ENCODE results near the gene BMF. TPM values are rescaled to one million over a fixed set of nuclear protein-coding genes. Genes with fewer than 3 reads are reported as not detected.
"Not testable (repeated sequence)": the region's sequence is repeated elsewhere in the genome, so short reads cannot be mapped to it uniquely, and the experiment has no call there.

Gene BMF
- total RNA-seq (10.1 TPM), polyA plus RNA-seq (ENCODE audit: insufficient read depth in 1 of 8, insufficient read length in 8 of 8, low replicate concordance in 1 of 8) (10 to 100 TPM in 5 of 8 donors, 1 to 10 TPM in 3; 7.5 to 15.3 (median 12.9) TPM)
- long read RNA-seq, donor 1: 0 reads
- long read RNA-seq, donor 2: 0 reads
- long read RNA-seq, donor 3, full-length matches to known transcripts: 4 of 4 reads
- long read RNA-seq, donor 3, partial matches to known transcripts: 0 of 4 reads
- long read RNA-seq, donor 3, other reads (novel, unspliced or antisense): 0 of 4 reads
- long read RNA-seq, donor 4, full-length matches to known transcripts: 1 of 1 reads
- long read RNA-seq, donor 4, partial matches to known transcripts: 0 of 1 reads
- long read RNA-seq, donor 4, other reads (novel, unspliced or antisense): 0 of 1 reads
- long read RNA-seq, donor 5, full-length matches to known transcripts: 3 of 3 reads
- long read RNA-seq, donor 5, partial matches to known transcripts: 0 of 3 reads
- long read RNA-seq, donor 5, other reads (novel, unspliced or antisense): 0 of 3 reads
- long read RNA-seq, donor 6: 0 reads
- long read RNA-seq, donor 7: 0 reads
- long read RNA-seq, donor 8, full-length matches to known transcripts: 1 of 1 reads
- long read RNA-seq, donor 8, partial matches to known transcripts: 0 of 1 reads
- long read RNA-seq, donor 8, other reads (novel, unspliced or antisense): 0 of 1 reads
- long read RNA-seq, donor 9, full-length matches to known transcripts: 2 of 2 reads
- long read RNA-seq, donor 9, partial matches to known transcripts: 0 of 2 reads
- long read RNA-seq, donor 9, other reads (novel, unspliced or antisense): 0 of 2 reads
- long read RNA-seq, donor 10: 0 reads
- long read RNA-seq, donor 11, full-length matches to known transcripts: 3 of 3 reads
- long read RNA-seq, donor 11, partial matches to known transcripts: 0 of 3 reads
- long read RNA-seq, donor 11, other reads (novel, unspliced or antisense): 0 of 3 reads

GRCh38 chr15:40108855-40109735 lies at the start of gene BMF:
BMF (minus strand) TSS chr15:40108879; CDS start chr15:40106086, 2,793 bp downstream.
- Histone ChIP-seq H3K4me1 (ENCODE audit: control insufficient read depth, insufficient read depth, low read length) (peaks cover 50% of the 10 kb centered on the region), H3K36me3 (ENCODE audit: control insufficient read depth, insufficient read depth, low read length) (peaks cover 7% of the 10 kb centered on the region), H3K27me3 (ENCODE audit: control insufficient read depth, insufficient read depth, low read length) (peaks cover 22% of the 10 kb centered on the region), H3K27ac (ENCODE audit: low read length) (peak within 1 kb of the TSS; percentile 71), H3K9me3 (replicated peaks; ENCODE audit: control insufficient read depth, low read depth, low read length) (no peaks in the 10 kb centered on the region), H3K4me3 (ENCODE audit: low read length) (peak within 1 kb of the TSS; percentile 58)
- WGBS (ENCODE audit: insufficient coverage): 3% methylated on average over 46 of the region's 48 CpGs
- peak; percentile 100 for DNase-seq

- Histone ChIP-seq H3K4me3 (ENCODE audit: low read length) (no peak overlapping the region), H3K27me3 (ENCODE audit: control insufficient read depth, insufficient read depth, low read length) (no peaks in the 10 kb centered on the region), H3K36me3 (ENCODE audit: control insufficient read depth, insufficient read depth, low read length) (no peaks in the 10 kb centered on the region), H3K4me1 (ENCODE audit: control insufficient read depth, insufficient read depth, low read length) (peaks cover 9% of the 10 kb centered on the region), H3K27ac (ENCODE audit: low read length) (no peak overlapping the region), H3K9me3 (replicated peaks; ENCODE audit: control insufficient read depth, low read depth, low read length) (no peaks in the 10 kb centered on the region)
- no peak for DNase-seq
- WGBS (ENCODE audit: insufficient coverage): 70% methylated on average over 6 of the region's 7 CpGs
Measured at GRCh38 chr15:40157778-40158447, 49.2 kb upstream of the BMF start.

GRCh38 chr15:40155270-40155910 lies 46.7 kb upstream of the BMF start:
- Histone ChIP-seq H3K4me1 (ENCODE audit: control insufficient read depth, insufficient read depth, low read length) (peaks cover 5% of the 10 kb centered on the region), H3K27me3 (ENCODE audit: control insufficient read depth, insufficient read depth, low read length) (no peaks in the 10 kb centered on the region), H3K4me3 (ENCODE audit: low read length) (no peak overlapping the region), H3K36me3 (ENCODE audit: control insufficient read depth, insufficient read depth, low read length) (no peaks in the 10 kb centered on the region), H3K9me3 (replicated peaks; ENCODE audit: control insufficient read depth, low read depth, low read length) (no peaks in the 10 kb centered on the region), H3K27ac (ENCODE audit: low read length) (no peak overlapping the region)
- DNase-seq: no peak
- 36% methylated on average over 4 of the region's 5 CpGs for WGBS (ENCODE audit: insufficient coverage)

- not testable (repeated sequence) for H3K4me3 ChIP-seq (ENCODE audit: low read length); H3K9me3 ChIP-seq (replicated peaks; ENCODE audit: control insufficient read depth, low read depth, low read length); H3K27ac ChIP-seq (ENCODE audit: low read length); H3K27me3 ChIP-seq (ENCODE audit: control insufficient read depth, insufficient read depth, low read length); DNase-seq; H3K36me3 ChIP-seq (ENCODE audit: control insufficient read depth, insufficient read depth, low read length)
- H3K4me1 ChIP-seq (ENCODE audit: control insufficient read depth, insufficient read depth, low read length): peaks cover 10% of the 10 kb centered on the region
- no CpG with 5 or more reads among the region's 1 CpG for WGBS (ENCODE audit: insufficient coverage)
Measured at GRCh38 chr15:40154821-40155220, 46.1 kb upstream of the BMF start.

DNA sequence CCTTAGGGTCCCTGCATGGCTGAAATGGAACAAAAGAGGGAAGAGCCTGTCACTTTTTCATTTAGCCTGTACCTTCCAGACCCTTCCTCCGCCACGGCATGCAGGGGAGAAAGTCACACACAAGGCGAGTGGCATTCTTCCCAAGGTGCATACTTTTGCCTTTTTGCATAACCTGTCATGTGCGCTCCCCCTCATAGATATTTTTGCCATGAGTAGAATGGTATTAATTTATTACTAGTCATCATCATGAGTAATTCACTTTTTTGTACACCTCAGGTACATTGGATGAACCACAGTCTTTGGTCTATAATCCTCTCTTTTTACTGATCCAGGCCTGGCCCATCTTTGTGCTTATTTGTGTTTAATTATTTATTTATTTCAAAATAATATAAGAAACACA lies 43.3 kb upstream of the BMF start:
- no peaks in the 10 kb centered on the region for H3K27me3 ChIP-seq (ENCODE audit: control insufficient read depth, insufficient read depth, low read length)
- DNase-seq: no peak
- no peaks in the 10 kb centered on the region for H3K9me3 ChIP-seq (replicated peaks; ENCODE audit: control insufficient read depth, low read depth, low read length)
- WGBS (ENCODE audit: insufficient coverage): no CpG with 5 or more reads among the region's 4 CpGs
- no peak overlapping the region for H3K4me3 ChIP-seq (ENCODE audit: low read length)
- H3K4me1 ChIP-seq (ENCODE audit: control insufficient read depth, insufficient read depth, low read length): peaks cover 10% of the 10 kb centered on the region
- no peaks in the 10 kb centered on the region for H3K36me3 ChIP-seq (ENCODE audit: control insufficient read depth, insufficient read depth, low read length)
- no peak overlapping the region for H3K27ac ChIP-seq (ENCODE audit: low read length)

GRCh38 chr15:40151499-40151898 lies 42.8 kb upstream of the BMF start:
- Histone ChIP-seq H3K27ac (ENCODE audit: low read length) (no peak overlapping the region), H3K36me3 (ENCODE audit: control insufficient read depth, insufficient read depth, low read length) (no peaks in the 10 kb centered on the region), H3K4me1 (ENCODE audit: control insufficient read depth, insufficient read depth, low read length) (peaks cover 10% of the 10 kb centered on the region), H3K4me3 (ENCODE audit: low read length) (no peak overlapping the region), H3K9me3 (replicated peaks; ENCODE audit: control insufficient read depth, low read depth, low read length) (no peaks in the 10 kb centered on the region), H3K27me3 (ENCODE audit: control insufficient read depth, insufficient read depth, low read length) (no peaks in the 10 kb centered on the region)
- DNase-seq: no peak
- 73% methylated on average over 5 of the region's 6 CpGs for WGBS (ENCODE audit: insufficient coverage)

GRCh38 chr15:40150163-40150925 lies 41.7 kb upstream of the BMF start:
- no peaks in the 10 kb centered on the region for H3K36me3 ChIP-seq (ENCODE audit: control insufficient read depth, insufficient read depth, low read length)
- peak; percentile 74 for DNase-seq
- H3K27ac ChIP-seq (ENCODE audit: low read length): peak overlapping the region; percentile 35
- no peak overlapping the region for H3K4me3 ChIP-seq (ENCODE audit: low read length)
- no peaks in the 10 kb centered on the region for H3K27me3 ChIP-seq (ENCODE audit: control insufficient read depth, insufficient read depth, low read length)
- peaks cover 10% of the 10 kb centered on the region for H3K4me1 ChIP-seq (ENCODE audit: control insufficient read depth, insufficient read depth, low read length)
- no peaks in the 10 kb centered on the region for H3K9me3 ChIP-seq (replicated peaks; ENCODE audit: control insufficient read depth, low read depth, low read length)
- WGBS (ENCODE audit: insufficient coverage): no CpG with 5 or more reads among the region's 9 CpGs

GRCh38 chr15:40149339-40149738 lies 40.7 kb upstream of the BMF start:
- H3K27me3 ChIP-seq (ENCODE audit: control insufficient read depth, insufficient read depth, low read length): no peaks in the 10 kb centered on the region
- peaks cover 10% of the 10 kb centered on the region for H3K4me1 ChIP-seq (ENCODE audit: control insufficient read depth, insufficient read depth, low read length)
- no peak overlapping the region for H3K4me3 ChIP-seq (ENCODE audit: low read length)
- no peak overlapping the region for H3K27ac ChIP-seq (ENCODE audit: low read length)
- no peaks in the 10 kb centered on the region for H3K9me3 ChIP-seq (replicated peaks; ENCODE audit: control insufficient read depth, low read depth, low read length)
- WGBS (ENCODE audit: insufficient coverage): 90% methylated on average over 3 of the region's 4 CpGs
- H3K36me3 ChIP-seq (ENCODE audit: control insufficient read depth, insufficient read depth, low read length): no peaks in the 10 kb centered on the region
- DNase-seq: no peak

Measured in muscle of leg (tissue), 16 donors.